Left lung (tissue), 10 donors: ENCODE results near the gene ALMS1. TPM values are rescaled to one million over a fixed set of nuclear protein-coding genes. Genes with fewer than 3 reads are reported as not detected.
"Not testable (repeated sequence)": the region's sequence is repeated elsewhere in the genome, so short reads cannot be mapped to it uniquely, and the experiment has no call there.

ENCODE experiments used
- ATAC-seq: fragments of 200-7000 bp; cut with Tn5 transposase; one replicate; pipeline ENCODE4 v1.9.1; 2020; ENCODE audit warnings: moderate library complexity
- DNase-seq, 4 donors: peaks; one replicate each; pipeline ENCODE4 v3.0.0-alpha.2; 2013 to 2020
- H3K27ac ChIP-seq, 2 donors: fragments of 200-600 bp; sonication (generic) in 1 of 2; one replicate each; pipeline versions ENCODE4 v1.5.0 to v1.8.0; 2020 to 2021
- H3K27me3 ChIP-seq, 2 donors: fragments of 200-600 bp; sonication (generic) in 1 of 2; one replicate each; pipeline versions ENCODE4 v1.5.0 to v1.8.0; 2020 to 2021
- H3K36me3 ChIP-seq, 2 donors: fragments of 200-600 bp; sonication (generic) in 1 of 2; one replicate each; pipeline versions ENCODE4 v1.5.0 to v1.8.0; 2020 to 2021
- H3K4me1 ChIP-seq, 2 donors: fragments of 200-600 bp; one replicate each; pipeline ENCODE4 v1.8.0; 2021
- H3K4me3 ChIP-seq, 2 donors: fragments of 200-600 bp; sonication (generic) in 1 of 2; one replicate each; pipeline versions ENCODE4 v1.5.0 to v1.8.0; 2020 to 2021; ENCODE audit warnings: mild to moderate bottlenecking in 1 of 2
- H3K9me3 ChIP-seq, 2 donors: fragments of 200-600 bp; sonication (generic) in 1 of 2; one replicate each; pipeline versions ENCODE4 v1.5.0 to v1.8.0; 2020 to 2021
- CTCF ChIP-seq, 2 donors: fragments of 200-600 bp; sonication (generic) in 1 of 2; IDR thresholded peaks; one replicate each; pipeline versions ENCODE4 v1.5.0 to v1.8.0; 2021; ENCODE audit warnings: antibody characterized with exemption in 2 of 2
- intact Hi-C, 2 donors: fragments of 100-400 bp; cut with DNase I; formaldehyde crosslinking; loops; one replicate each; pipeline versions ENCODE4 v1.11.2 to v1.14.2; 2022
- polyA plus RNA-seq, 6 donors: library from polyadenylated mRNA; unstranded; fragments of 120-200 nt; gene quantifications; one replicate each; pipeline ENCODE4 v1.2.1, GENCODE V29; 2013; ENCODE audit not compliant: insufficient read length in 6 of 6
- total RNA-seq, 2 donors: library from RNA; stranded (reverse); fragmentation: NEBNext Ultra II Directional; extraction: Animal tissue kit (Norgen Biotek cat#: 25700); gene quantifications; one replicate each; pipeline ENCODE4 v1.2.1, GENCODE V29; 2021
- donor health status: DM: no; HTN: yes; CAD: no.
- donor health status: DM: no; HTN: no; CAD: no.

The ALMS1 gene
- total and polyA plus RNA-seq, 8 donors = 16.4 to 46.0 (median 39.7) TPM

DNA sequence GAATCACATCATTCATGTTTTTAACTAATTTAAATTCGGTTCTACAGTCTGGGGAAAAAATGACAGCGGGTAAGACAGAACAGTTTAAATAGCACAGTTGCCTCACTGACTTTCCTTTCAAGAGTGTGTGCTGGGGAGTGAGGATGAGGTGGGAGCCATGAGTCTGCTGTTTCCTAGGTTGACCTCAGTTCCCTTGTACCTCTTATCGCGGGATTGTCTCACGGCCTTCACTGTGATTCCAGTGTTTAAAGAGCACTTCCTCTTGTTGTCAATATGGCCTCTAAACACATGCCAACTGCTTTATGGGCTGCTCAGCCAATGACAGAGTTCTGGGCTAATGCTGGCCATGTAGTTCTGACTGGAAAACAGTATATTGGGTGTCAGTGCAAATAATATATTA is 41.6 kb upstream of the ALMS1 start:
- no peak for TF ChIP-seq CTCF (IDR thresholded peaks at IDR 0.05)
- no peak overlapping the region for H3K27ac ChIP-seq
- peaks cover 0 to 7% of the 10 kb centered on the region in 2 donors for H3K27me3 ChIP-seq
- DNase-seq (no peak), ATAC-seq (no peak)
- no peak overlapping the region for H3K4me3 ChIP-seq
- H3K9me3 ChIP-seq = no peaks in the 10 kb centered on the region
- intact Hi-C loops = no loop called here
- no peaks in the 10 kb centered on the region for H3K36me3 ChIP-seq
- H3K4me1 ChIP-seq = no peaks in the 10 kb centered on the region

DNA sequence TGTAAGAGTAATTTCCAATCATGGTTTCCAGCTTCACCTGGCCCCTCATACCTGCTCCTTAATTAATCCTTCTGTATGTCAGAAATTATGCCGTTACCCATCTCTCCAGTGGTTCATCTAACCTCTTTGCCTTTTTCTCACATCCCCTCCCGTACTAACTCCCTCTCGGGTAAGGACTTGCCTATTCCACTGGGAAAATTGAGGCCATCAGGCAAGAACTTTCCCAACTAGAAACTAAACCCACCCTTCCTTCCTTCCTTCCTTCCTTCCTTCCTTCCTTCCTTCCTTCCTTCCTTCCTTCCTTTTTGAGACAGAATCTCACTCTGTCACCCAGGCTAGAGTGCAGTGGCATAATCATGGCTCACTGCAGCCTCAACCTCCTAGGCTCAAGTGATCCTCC is 40.9 kb upstream of the ALMS1 start:
- H3K36me3 ChIP-seq, ATAC-seq, H3K4me1 ChIP-seq, H3K27ac ChIP-seq, intact Hi-C loops, H3K27me3 ChIP-seq, H3K9me3 ChIP-seq, DNase-seq, H3K4me3 ChIP-seq: not testable (repeated sequence)

GRCh38 chr2:73350035-73350691 is 35.5 kb upstream of the ALMS1 start:
- no peak for TF ChIP-seq CTCF (IDR thresholded peaks at IDR 0.05)
- Histone ChIP-seq H3K27ac (no peak overlapping the region), H3K9me3 (no peaks in the 10 kb centered on the region), H3K4me1 (no peaks in the 10 kb centered on the region), H3K36me3 (no peaks in the 10 kb centered on the region), H3K4me3 (no peak overlapping the region), H3K27me3 (peaks cover 0 to 23% of the 10 kb centered on the region in 2 donors)
- DNase-seq = no peak
- no peak for ATAC-seq
- intact Hi-C loops = no loop called here

DNA sequence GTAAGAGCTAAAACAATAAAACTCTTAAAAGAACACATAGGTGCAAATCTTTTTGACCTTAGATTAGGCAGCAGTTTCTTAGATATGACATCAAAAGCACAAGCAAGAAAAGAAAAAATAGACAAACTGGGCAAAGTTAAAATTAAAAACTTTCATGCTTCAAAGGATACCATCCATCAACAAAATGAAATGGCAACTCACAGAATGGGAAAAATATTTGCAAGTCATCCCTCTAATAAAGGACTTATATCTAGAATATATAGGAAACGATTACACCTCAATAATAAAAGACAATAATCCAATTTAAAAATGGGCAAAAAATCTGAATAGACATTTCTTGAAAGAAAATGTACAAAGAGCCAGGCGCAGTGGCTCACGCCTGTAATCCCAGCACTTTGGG is 29.5 kb upstream of the ALMS1 start:
- no peak overlapping the region for H3K4me3 ChIP-seq
- H3K27ac ChIP-seq = no peak overlapping the region
- intact Hi-C loops = no loop called here
- peaks cover 0 to 24% of the 10 kb centered on the region in 2 donors for H3K27me3 ChIP-seq
- TF ChIP-seq CTCF (IDR thresholded peaks at IDR 0.05) = no peak
- ATAC-seq (no peak), DNase-seq (no peak)
- no peaks in the 10 kb centered on the region for H3K36me3 ChIP-seq
- no peaks in the 10 kb centered on the region for H3K9me3 ChIP-seq
- no peaks in the 10 kb centered on the region for H3K4me1 ChIP-seq

- Histone ChIP-seq H3K4me3 (no peak overlapping the region), H3K27ac (no peak overlapping the region), H3K9me3 (no peaks in the 10 kb centered on the region), H3K36me3 (no peaks in the 10 kb centered on the region), H3K4me1 (no peaks in the 10 kb centered on the region), H3K27me3 (peaks cover 0 to 12% of the 10 kb centered on the region in 2 donors)
- TF ChIP-seq CTCF (IDR thresholded peaks at IDR 0.05) = no peak
- intact Hi-C loops = no loop called here
- no peak for DNase-seq
- ATAC-seq = no peak
Measured at GRCh38 chr2:73359915-73360697, 25.5 kb upstream of the ALMS1 start.
